Activated CD8-positive, alpha-beta memory T cell treated with anti-CD3 and anti-CD28 coated beads for 1 hour (primary cell): ENCODE measurements around the gene SCG5.

Source experiments
- DNase-seq, 2 donors: peaks; one replicate each; pipeline ENCODE4 v3.0.0-alpha.2; 2020; ENCODE audit warnings: low read depth in 1 of 2; ENCODE audit errors: extremely low read depth in 1 of 2

SCG5 gene

GRCh38 chr15:32690941-32691688, 49.6 kb downstream of the SCG5 start:
- DNase-seq, result no peak

DNA sequence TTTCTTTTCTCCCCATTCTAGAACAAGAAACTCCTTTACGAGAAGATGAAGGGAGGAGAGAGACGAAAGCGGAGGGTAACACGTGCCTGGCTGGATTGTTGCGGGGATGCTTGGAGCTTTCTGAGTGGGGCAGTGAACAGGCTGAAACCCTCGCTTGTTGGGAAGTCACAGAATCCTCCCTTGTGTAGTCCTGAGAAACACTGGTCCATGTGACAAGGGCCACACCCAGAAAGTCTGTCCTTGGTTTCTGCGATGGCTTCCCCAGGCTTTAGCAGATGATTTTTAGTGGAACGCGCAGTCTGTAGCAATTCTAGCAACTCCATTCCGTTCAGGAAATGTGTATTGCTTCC, 50.2 kb downstream of the SCG5 start:
- DNase-seq, result no peak

DNA sequence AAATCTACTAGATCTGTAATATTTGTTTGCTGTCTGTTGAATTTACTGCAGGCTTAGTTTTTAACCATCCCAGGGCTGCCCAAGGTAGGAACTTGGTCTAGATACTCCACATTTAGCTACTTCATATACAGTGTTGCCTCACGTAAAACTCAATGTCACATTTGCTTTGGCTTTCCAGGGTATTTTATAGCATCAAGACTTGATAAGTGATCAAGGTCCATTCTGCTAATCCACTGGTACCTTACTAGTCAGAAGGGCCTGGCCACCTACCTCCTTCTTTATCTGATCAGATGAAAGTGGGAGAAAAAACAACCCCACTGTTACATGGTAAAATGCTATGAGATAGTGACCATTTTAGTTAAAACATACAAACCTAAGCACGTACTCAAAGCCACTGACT, 50.8 kb downstream of the SCG5 start:
- no peak for DNase-seq

GRCh38 chr15:32694222-32694983, 52.9 kb downstream of the SCG5 start:
- no peak for DNase-seq

- no peak for DNase-seq
Observed at GRCh38 chr15:32698773-32699390, 57.4 kb downstream of the SCG5 start.

DNA sequence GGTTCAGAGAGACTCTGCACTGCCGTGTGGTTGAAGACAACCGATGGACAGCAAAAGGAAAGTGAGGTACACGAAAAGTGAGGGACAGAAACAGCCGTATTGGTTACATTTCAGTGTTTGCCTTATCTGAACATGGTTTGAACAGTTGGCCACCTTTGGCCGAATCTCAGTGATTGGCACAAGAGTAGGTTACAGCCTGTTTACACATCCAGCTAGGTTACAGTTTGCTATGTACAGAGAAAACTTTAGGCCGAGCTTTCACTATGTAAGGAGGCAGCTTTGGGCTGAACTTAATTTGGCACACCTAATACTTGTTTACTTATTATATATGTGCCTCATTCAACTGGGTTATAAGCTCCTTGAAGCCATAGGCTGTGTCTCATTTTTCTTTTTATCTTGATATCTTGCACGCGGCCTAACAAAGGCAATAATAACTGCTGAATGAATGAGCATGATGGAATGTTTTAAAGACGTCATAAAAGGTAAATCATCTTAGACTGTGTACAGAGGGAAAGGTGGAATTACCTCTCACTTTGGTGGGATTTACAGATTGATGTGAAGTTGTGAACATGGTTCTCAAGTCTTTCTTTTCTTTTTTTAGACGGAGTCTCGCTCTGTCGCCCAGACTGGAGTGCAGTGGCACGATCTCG, 59.1 kb downstream of the SCG5 start:
- DNase-seq, result no peak

DNA sequence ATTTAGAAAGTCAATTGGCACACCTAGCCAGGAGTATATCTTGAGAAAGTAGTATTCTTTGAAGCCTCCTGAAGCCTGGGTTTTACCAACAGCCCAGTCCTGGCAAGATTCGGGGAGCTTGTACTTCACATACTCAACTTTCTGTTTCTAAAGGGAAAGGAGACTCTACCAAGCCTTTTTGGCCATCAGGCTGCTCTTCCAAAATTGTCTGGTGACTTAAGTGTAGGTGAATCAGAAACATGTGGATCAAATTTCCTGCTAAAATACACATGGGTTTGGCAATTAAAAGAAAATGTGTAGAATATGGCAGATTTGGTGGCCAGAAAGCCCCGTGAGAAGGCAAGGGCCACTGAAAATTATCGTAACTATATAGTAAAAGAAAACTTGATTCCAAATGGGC, 60.4 kb downstream of the SCG5 start:
- DNase-seq, result no peak

DNA sequence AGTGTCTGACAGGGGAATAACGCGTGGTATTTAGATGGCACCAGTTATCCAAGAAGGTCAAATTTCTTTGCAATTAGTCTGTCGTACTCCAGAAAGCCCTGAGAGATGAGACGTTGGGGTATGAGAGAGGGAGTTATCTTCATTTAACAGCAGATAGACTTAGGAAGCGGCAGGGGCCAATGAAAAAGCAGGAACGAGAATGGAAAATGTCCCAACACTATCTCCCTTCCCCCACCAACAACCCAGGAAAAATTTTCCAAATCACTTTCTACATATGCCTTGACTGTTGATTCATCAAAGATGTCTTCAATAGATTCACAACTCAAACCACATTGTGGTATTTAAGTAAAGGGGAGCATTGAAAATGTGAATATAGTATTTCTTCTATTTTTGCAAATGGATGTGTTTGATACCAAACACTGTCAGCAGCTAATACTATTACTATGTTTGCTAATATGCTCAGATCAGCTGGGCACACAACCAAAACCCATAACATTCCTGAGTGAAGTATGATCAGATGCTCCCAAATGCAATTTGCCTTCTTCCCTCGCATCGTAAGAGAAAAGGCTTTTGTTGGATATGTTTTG, 63.0 kb downstream of the SCG5 start:
- no peak for DNase-seq

DNA sequence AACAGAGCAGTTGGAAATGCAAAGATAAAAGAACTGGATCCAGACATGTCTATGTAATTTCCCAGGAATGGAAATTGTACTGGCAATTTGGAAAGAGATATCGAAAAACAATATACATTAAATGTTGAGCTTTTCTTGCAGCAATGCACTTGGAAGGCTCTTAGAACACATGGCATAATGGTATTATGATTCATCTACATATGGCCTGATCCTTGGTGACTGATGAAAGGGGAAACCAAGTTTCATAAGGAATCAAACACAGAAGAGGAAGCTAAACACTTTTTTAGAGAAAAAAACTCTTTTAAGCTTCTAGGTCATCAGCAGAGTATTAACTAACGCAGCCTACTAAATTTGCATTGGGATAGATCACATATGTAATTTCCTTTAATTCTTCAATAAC, 63.9 kb downstream of the SCG5 start:
- DNase-seq, result no peak

DNA sequence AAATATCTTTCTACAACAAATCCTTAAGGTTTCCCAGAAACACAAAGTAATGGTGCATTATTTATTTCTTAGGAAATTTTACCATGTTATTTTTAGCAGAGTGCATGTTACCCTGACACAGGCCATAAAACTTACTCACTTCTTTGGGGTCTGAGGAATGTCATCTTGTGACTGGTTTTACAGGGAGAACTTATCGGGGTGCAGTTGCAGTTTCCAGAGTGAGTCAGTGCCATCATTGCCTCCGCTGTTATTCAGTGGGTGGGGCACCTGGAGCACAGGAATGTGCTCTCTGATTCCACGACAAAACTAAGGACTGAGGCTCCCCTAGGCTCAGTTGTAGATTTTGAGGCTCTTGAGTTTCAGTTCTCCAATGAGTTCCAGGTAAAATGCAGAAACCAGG, 65.2 kb downstream of the SCG5 start:
- DNase-seq, result no peak

DNA sequence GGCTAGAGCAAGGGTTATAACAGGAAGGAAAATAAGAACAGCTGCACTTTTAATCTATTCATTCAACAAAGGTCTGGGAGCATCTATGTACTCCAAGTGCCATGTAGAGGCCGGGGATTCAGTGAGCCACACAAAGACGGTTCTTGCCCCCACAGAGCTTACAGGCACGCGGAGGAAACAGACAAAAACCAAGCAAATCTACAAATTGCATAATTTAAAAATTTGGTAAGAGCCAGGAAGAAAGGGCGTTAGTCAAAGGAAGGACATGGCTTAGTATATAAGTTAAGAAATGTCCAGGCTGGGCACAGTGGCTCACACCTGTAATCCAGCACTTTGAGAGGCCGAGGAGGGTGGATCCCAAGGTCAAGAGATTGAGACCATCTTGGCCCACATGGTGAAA, 65.9 kb downstream of the SCG5 start:
- DNase-seq, result no peak

DNA sequence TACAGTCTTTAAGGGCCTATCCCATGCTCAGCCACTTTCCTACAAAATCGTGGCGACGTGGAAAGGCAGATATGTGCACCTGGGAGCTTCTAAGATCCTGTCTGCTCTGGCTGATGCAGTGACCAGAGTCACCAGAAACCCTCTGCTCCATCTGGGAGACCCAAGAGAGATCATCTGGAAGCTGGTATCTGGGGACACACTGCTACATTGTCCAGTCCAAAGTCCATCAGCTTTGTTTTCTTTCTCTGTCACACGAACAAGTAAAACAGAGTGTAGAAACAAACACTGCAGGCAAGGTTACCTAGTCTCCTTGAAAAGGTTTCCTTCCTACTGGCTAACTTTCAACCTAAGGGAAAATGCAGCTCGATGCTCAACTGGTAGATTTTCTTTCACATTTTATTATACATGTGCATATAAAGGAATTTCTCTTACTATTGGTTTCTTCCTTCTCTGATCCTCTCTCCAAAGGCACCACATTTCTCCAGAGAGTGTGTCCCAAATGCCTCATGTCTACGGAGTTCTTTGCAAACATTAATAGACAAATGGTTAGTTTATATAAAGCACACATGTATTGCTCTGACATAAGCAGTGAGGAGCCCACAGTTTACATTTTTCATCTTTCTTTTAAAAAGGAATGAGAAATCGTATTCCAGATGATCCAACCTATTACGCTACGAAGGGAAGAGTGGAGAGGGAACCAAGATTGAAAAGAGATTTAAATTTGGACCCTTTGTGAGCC, 68.0 kb downstream of the SCG5 start:
- DNase-seq, result no peak

DNA sequence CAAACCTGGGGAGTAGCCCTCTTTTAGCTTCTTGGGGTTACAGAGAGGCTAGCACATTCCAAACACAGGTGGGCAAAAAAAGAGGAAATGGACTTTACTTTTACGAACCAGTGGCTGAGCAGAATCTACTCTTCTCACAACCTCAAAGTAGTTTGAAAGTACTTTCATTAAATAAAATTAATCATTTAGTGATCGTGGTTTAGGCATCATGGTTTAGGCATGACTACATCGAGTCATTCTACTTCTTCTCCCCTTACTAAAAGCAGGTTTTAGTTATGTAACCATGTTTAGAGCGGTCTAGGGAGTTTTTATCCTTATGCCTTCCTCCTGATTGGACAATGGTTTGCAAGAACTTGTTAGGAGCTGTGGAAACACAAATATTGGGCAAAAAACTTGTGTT, 73.8 kb downstream of the SCG5 start:
- no peak for DNase-seq

DNA sequence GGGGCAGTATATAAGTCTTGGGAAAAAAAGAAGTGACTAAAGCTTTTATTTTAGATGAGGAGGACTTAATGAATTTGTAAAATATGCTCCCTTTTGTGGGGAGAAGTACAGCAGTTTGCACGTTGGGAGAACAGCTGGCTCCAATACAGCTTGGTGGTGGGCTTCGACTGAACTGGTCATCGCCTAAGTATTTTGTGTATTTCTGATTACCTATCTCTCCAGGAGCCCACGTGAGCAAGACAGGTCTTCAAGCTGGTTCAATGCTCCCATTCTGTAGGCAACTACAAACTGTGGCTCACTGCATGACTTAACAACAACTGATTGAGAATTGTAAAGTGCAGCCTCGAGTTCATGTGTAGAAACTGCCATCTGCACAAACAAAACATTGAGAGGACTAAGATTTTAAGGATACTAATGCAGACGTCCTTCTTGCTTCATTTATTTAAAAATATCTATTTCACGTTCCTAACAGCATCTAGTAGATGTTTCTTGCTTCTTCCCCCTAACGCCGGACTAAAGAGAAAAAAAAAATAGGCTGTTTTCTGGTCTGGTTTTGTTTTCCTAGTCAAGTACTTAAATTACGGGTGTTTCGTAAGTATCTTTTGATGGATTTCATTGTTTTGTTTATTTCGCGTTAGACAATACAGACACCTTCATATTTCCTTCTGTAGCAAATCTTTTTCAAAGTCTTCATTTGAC, 74.9 kb downstream of the SCG5 start:
- no peak for DNase-seq

DNA sequence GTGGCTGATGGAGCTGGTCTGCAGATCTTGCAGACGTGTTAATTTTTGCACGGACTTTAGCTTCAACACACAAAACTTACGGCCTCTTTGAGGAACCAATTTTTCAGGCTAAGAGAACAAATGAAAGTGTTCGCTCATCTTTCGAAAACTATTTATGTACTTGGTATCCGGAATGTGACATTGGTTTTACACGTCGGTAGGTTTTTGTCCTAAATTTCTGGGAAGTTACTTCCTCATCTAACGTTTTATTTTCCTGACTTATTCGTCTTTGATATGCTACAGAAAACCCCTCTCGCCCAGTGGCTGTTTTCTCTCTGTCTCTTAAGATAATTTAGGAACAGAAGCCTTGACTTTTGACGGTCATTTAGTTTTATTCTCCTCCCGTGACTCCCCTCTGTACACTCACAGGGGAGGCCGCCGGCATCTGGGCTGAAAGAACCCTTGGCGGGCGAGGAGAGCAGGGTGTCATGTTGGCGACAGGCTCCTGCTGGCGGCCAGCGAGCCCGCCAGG, 75.5 kb downstream of the SCG5 start:
- DNase-seq, result no peak

- no peak for DNase-seq
Observed at GRCh38 chr15:32717426-32718226, 76.1 kb downstream of the SCG5 start, which contains the start of gene GREM1. Gene GREM1 (plus strand): TSS chr15:32718004. CDS start chr15:32730691, 12,687 bp downstream.

GRCh38 chr15:32718227-32718820, 76.8 kb downstream of the SCG5 start:
- no peak for DNase-seq
